Measurements from ENCODE around the gene PLPPR5.

The PLPPR5 gene

DNA sequence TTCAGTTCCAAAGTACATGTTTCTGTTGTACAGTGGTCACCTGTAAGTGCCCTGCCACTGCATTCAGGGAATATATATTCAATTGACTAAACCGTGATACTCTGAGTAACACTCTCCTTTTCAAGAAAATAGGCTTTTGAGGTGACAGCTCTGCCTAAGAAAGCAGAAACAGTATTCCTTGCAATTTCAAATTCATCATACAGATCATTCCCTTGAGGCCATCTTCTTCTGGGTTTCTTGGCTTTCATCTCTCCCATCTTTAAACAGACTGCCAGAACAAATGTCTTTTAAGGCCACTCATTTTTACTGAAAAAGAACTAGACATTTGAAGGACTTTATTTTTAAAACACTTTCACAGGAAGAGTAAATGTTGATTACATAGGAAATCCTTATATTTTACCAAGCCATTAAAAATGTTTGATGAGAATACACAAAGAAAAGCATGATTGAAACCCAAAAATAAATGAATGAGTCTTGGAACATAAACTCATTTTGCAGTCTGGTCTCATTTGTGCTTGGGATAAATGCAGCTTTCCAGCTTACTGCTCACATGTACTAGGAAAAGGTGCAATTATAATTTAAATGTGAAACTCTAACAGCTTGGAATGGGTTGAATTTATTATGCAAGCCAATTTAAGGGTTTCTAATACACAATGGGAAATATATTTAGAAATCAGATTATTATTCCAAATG is 34.7 kb downstream of the PLPPR5 start:
- Histone ChIP-seq H3K27ac (ENCODE audit: extremely low read depth, low read depth, low read length) (no peak overlapping the region), H3K9me3 (ENCODE audit: control insufficient read depth, insufficient read depth, low read depth, low read length) (no peaks in the 10 kb centered on the region), H3K36me3 (ENCODE audit: control insufficient read depth in 2 of 2, insufficient read depth in 1 of 2, low read length in 2 of 2) (no peaks in the 10 kb centered on the region), H3K4me1 (ENCODE audit: control insufficient read depth, insufficient read depth, low read length) (no peaks in the 10 kb centered on the region), H3K4me3 (ENCODE audit: low read depth, low read length) (no peak overlapping the region)
- TF ChIP-seq ZNF660 (tag by site-specific recombination; IDR thresholded peaks at IDR 0.05) = no peak
- TF ChIP-seq KLF8 (tag by site-specific recombination; IDR thresholded peaks at IDR 0.05) = no peak
- TF ChIP-seq, protein P1, sequence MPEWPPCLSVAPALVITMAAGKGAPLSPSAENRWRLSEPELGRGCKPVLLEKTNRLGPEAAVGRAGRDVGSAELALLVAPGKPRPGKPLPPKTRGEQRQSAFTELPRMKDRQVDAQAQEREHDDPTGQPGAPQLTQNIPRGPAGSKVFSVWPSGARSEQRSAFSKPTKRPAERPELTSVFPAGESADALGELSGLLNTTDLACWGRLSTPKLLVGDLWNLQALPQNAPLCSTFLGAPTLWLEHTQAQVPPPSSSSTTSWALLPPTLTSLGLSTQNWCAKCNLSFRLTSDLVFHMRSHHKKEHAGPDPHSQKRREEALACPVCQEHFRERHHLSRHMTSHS (tag by site-specific recombination; IDR thresholded peaks at IDR 0.05) = no peak
- TF ChIP-seq, protein P2, sequence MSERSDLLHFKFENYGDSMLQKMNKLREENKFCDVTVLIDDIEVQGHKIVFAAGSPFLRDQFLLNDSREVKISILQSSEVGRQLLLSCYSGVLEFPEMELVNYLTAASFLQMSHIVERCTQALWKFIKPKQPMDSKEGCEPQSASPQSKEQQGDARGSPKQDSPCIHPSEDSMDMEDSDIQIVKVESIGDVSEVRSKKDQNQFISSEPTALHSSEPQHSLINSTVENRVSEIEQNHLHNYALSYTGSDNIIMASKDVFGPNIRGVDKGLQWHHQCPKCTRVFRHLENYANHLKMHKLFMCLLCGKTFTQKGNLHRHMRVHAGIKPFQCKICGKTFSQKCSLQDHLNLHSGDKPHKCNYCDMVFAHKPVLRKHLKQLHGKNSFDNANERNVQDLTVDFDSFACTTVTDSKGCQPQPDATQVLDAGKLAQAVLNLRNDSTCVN (tag by site-specific recombination; optimal IDR thresholded peaks at IDR 0.05) = no peak
- TF ChIP-seq ZNF501 (tag by site-specific recombination; IDR thresholded peaks at IDR 0.05) = no peak
- ChIA-PET CTCF (no interaction called here), POLR2A (no interaction called here)

DNA sequence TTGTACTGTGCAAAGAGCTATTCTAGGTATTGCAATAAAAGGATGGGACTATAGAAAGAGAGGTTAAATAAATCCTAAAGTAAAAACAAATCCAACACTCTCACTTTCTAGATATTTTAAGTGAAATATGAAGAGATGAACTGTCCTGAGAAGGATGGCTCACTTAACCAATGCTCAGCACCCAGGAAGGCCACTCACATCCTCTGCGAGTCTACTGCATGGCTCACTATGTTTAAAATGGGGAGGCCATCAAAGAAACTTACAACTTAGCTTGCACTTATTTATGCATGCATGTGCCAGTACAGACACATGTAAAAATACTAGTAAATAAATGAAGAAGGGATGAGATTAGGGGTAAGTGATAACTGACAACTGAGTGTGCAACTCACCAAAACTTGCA is 37.5 kb downstream of the PLPPR5 start:
- H3K4me3 ChIP-seq (ENCODE audit: low read depth, low read length) = no peak overlapping the region
- POLR2A ChIA-PET = no interaction called here
- TF ChIP-seq, protein P3, sequence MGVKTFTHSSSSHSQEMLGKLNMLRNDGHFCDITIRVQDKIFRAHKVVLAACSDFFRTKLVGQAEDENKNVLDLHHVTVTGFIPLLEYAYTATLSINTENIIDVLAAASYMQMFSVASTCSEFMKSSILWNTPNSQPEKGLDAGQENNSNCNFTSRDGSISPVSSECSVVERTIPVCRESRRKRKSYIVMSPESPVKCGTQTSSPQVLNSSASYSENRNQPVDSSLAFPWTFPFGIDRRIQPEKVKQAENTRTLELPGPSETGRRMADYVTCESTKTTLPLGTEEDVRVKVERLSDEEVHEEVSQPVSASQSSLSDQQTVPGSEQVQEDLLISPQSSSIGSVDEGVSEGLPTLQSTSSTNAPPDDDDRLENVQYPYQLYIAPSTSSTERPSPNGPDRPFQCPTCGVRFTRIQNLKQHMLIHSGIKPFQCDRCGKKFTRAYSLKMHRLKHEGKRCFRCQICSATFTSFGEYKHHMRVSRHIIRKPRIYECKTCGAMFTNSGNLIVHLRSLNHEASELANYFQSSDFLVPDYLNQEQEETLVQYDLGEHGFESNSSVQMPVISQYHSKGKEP (tag by site-specific recombination; IDR thresholded peaks at IDR 0.05) = no peak
- TF ChIP-seq TCF7L2 (IDR thresholded peaks at IDR 0.05; ENCODE audit: borderline replicate concordance, low read depth, low read length) (no peak), ZNF501 (tag by site-specific recombination; IDR thresholded peaks at IDR 0.05) (no peak), ZNF600 (tag by site-specific recombination; IDR thresholded peaks at IDR 0.05) (no peak), SALL2 (tag by site-specific recombination; IDR thresholded peaks at IDR 0.05; ENCODE audit: borderline replicate concordance) (no peak), GLIS1 (tag by site-specific recombination; IDR thresholded peaks at IDR 0.05) (no peak), ZNF623 (tag by site-specific recombination; IDR thresholded peaks at IDR 0.05) (no peak), ZNF248 (tag by site-specific recombination; IDR thresholded peaks at IDR 0.05) (no peak), SP2 (tag by site-specific recombination; IDR thresholded peaks at IDR 0.05) (no peak), ZNF664 (tag by site-specific recombination; IDR thresholded peaks at IDR 0.05) (no peak), ZNF138 (tag by site-specific recombination; IDR thresholded peaks at IDR 0.05; ENCODE audit: borderline replicate concordance) (no peak)
- TF ChIP-seq, protein P4, sequence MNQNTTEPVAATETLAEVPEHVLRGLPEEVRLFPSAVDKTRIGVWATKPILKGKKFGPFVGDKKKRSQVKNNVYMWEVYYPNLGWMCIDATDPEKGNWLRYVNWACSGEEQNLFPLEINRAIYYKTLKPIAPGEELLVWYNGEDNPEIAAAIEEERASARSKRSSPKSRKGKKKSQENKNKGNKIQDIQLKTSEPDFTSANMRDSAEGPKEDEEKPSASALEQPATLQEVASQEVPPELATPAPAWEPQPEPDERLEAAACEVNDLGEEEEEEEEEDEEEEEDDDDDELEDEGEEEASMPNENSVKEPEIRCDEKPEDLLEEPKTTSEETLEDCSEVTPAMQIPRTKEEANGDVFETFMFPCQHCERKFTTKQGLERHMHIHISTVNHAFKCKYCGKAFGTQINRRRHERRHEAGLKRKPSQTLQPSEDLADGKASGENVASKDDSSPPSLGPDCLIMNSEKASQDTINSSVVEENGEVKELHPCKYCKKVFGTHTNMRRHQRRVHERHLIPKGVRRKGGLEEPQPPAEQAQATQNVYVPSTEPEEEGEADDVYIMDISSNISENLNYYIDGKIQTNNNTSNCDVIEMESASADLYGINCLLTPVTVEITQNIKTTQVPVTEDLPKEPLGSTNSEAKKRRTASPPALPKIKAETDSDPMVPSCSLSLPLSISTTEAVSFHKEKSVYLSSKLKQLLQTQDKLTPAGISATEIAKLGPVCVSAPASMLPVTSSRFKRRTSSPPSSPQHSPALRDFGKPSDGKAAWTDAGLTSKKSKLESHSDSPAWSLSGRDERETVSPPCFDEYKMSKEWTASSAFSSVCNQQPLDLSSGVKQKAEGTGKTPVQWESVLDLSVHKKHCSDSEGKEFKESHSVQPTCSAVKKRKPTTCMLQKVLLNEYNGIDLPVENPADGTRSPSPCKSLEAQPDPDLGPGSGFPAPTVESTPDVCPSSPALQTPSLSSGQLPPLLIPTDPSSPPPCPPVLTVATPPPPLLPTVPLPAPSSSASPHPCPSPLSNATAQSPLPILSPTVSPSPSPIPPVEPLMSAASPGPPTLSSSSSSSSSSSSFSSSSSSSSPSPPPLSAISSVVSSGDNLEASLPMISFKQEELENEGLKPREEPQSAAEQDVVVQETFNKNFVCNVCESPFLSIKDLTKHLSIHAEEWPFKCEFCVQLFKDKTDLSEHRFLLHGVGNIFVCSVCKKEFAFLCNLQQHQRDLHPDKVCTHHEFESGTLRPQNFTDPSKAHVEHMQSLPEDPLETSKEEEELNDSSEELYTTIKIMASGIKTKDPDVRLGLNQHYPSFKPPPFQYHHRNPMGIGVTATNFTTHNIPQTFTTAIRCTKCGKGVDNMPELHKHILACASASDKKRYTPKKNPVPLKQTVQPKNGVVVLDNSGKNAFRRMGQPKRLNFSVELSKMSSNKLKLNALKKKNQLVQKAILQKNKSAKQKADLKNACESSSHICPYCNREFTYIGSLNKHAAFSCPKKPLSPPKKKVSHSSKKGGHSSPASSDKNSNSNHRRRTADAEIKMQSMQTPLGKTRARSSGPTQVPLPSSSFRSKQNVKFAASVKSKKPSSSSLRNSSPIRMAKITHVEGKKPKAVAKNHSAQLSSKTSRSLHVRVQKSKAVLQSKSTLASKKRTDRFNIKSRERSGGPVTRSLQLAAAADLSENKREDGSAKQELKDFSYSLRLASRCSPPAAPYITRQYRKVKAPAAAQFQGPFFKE (tag by site-specific recombination; IDR thresholded peaks at IDR 0.05; ENCODE audit: borderline replicate concordance) = no peak
- TF ChIP-seq, protein P5, sequence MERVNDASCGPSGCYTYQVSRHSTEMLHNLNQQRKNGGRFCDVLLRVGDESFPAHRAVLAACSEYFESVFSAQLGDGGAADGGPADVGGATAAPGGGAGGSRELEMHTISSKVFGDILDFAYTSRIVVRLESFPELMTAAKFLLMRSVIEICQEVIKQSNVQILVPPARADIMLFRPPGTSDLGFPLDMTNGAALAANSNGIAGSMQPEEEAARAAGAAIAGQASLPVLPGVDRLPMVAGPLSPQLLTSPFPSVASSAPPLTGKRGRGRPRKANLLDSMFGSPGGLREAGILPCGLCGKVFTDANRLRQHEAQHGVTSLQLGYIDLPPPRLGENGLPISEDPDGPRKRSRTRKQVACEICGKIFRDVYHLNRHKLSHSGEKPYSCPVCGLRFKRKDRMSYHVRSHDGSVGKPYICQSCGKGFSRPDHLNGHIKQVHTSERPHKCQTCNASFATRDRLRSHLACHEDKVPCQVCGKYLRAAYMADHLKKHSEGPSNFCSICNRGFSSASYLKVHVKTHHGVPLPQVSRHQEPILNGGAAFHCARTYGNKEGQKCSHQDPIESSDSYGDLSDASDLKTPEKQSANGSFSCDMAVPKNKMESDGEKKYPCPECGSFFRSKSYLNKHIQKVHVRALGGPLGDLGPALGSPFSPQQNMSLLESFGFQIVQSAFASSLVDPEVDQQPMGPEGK (tag by site-specific recombination; IDR thresholded peaks at IDR 0.05) = no peak
- TF ChIP-seq, protein P6, sequence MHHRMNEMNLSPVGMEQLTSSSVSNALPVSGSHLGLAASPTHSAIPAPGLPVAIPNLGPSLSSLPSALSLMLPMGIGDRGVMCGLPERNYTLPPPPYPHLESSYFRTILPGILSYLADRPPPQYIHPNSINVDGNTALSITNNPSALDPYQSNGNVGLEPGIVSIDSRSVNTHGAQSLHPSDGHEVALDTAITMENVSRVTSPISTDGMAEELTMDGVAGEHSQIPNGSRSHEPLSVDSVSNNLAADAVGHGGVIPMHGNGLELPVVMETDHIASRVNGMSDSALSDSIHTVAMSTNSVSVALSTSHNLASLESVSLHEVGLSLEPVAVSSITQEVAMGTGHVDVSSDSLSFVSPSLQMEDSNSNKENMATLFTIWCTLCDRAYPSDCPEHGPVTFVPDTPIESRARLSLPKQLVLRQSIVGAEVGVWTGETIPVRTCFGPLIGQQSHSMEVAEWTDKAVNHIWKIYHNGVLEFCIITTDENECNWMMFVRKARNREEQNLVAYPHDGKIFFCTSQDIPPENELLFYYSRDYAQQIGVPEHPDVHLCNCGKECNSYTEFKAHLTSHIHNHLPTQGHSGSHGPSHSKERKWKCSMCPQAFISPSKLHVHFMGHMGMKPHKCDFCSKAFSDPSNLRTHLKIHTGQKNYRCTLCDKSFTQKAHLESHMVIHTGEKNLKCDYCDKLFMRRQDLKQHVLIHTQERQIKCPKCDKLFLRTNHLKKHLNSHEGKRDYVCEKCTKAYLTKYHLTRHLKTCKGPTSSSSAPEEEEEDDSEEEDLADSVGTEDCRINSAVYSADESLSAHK (tag by site-specific recombination; IDR thresholded peaks at IDR 0.05) = no peak

More for the DNA sequence above, 37.5 kb downstream of the PLPPR5 start:
- H3K4me1 ChIP-seq (ENCODE audit: control insufficient read depth, insufficient read depth, low read length) = no peaks in the 10 kb centered on the region
- CTCF ChIA-PET = interaction anchor here (0.6 kb wide), 1 partner anchor 24 kb away, joined by 3 read pairs; no protein-coding TSS in a partner anchor
- H3K9me3 ChIP-seq (ENCODE audit: control insufficient read depth, insufficient read depth, low read depth, low read length) = no peaks in the 10 kb centered on the region
- no peaks in the 10 kb centered on the region for H3K36me3 ChIP-seq (ENCODE audit: control insufficient read depth in 2 of 2, insufficient read depth in 1 of 2, low read length in 2 of 2)
- H3K27ac ChIP-seq (ENCODE audit: extremely low read depth, low read depth, low read length) = no peak overlapping the region

All from HEK293 (cell line).